Mammary epithelial cell (primary cell): ENCODE data around the gene RBP5.

Source experiments
- CTCF ChIP-seq, 2 donors: IDR thresholded peaks in 1 of 2; conservative IDR thresholded peaks in 1 of 2; 2 replicates each; pipeline ENCODE4 v1.5.1; 2011 to 2012; ENCODE audit warnings: inconsistent platforms in 2 of 2, low read length in 2 of 2, mild to moderate bottlenecking in 2 of 2, control low read depth in 1 of 2, low read depth in 1 of 2; ENCODE audit not compliant: insufficient read depth in 1 of 2; ENCODE audit errors: extremely low read depth in 1 of 2
- EZH2 ChIP-seq: IDR thresholded peaks from 2 replicates; pipeline ENCODE4 v1.6.1; 2012; ENCODE audit warnings: low read length, inconsistent platforms, borderline replicate concordance

- TF ChIP-seq CTCF (conservative IDR thresholded peaks at IDR 0.05 in 1 of 2, IDR thresholded peaks at IDR 0.05 in 1 of 2; ENCODE audit: extremely low read depth in 1 of 2, insufficient read depth in 1 of 2, low read depth in 1 of 2, low read length in 2 of 2), result no peak
- TF ChIP-seq EZH2, result no peak
Observed at GRCh38 chr12:7117670-7118069, 11.0 kb downstream of the RBP5 start.
